ENCODE data around the gene LRRC45.
"Not testable (repeated sequence)": the region's sequence is repeated elsewhere in the genome, so short reads cannot be mapped to it uniquely, and the experiment has no call there.

The LRRC45 gene

GRCh38 chr17:82022981-82023446 is at the start of gene LRRC45:
TSS of gene LRRC45 (plus strand) at chr17:82023305. CDS start at chr17:82023644, 339 bp downstream.
- peak; percentile 100 for DNase-seq (ENCODE audit: low read depth in 2 of 2)

- no peak for DNase-seq (ENCODE audit: low read depth in 2 of 2)
Measured at GRCh38 chr17:81973432-81973831, 49.7 kb upstream of the LRRC45 start.

- peak; percentile 23 to 54 for DNase-seq (ENCODE audit: low read depth in 2 of 2)
Measured at GRCh38 chr17:81976332-81977210, 46.5 kb upstream of the LRRC45 start.

- DNase-seq (ENCODE audit: low read depth in 2 of 2), result peak; percentile 86 to 93
Measured at GRCh38 chr17:81977211-81977808, 45.8 kb upstream of the LRRC45 start, which contains the start of gene ASPSCR1. TSS of gene ASPSCR1 (plus strand) at chr17:81977629. CDS start at chr17:81977647, 18 bp downstream.

GRCh38 chr17:81978524-81979298 is 44.4 kb upstream of the LRRC45 start:
- no peak for DNase-seq (ENCODE audit: low read depth in 2 of 2)

- no peak for DNase-seq (ENCODE audit: low read depth in 2 of 2)
Measured at GRCh38 chr17:81980122-81980521, 43.0 kb upstream of the LRRC45 start.

GRCh38 chr17:81980707-81981343 is 42.3 kb upstream of the LRRC45 start:
- DNase-seq (ENCODE audit: low read depth in 2 of 2), result no peak

- DNase-seq (ENCODE audit: low read depth in 2 of 2), result not testable (repeated sequence)
Measured at GRCh38 chr17:81981511-81981910, 41.6 kb upstream of the LRRC45 start.

- DNase-seq (ENCODE audit: low read depth in 2 of 2), result no peak
Measured at GRCh38 chr17:81983011-81983638, 40.0 kb upstream of the LRRC45 start.

- DNase-seq (ENCODE audit: low read depth in 2 of 2), result no peak
Measured at GRCh38 chr17:81983639-81984373, 39.3 kb upstream of the LRRC45 start.

GRCh38 chr17:81984773-81985410 is 38.2 kb upstream of the LRRC45 start:
- no peak for DNase-seq (ENCODE audit: low read depth in 2 of 2)

- no peak for DNase-seq (ENCODE audit: low read depth in 2 of 2)
Measured at GRCh38 chr17:81986606-81987005, 36.5 kb upstream of the LRRC45 start.

GRCh38 chr17:81987161-81987770 is 35.8 kb upstream of the LRRC45 start:
- no peak for DNase-seq (ENCODE audit: low read depth in 2 of 2)

GRCh38 chr17:81990836-81991683 is 32.0 kb upstream of the LRRC45 start:
- no peak for DNase-seq (ENCODE audit: low read depth in 2 of 2)

GRCh38 chr17:81991684-81992305 is 31.3 kb upstream of the LRRC45 start:
- DNase-seq (ENCODE audit: low read depth in 2 of 2), result no peak

- no peak for DNase-seq (ENCODE audit: low read depth in 2 of 2)
Measured at GRCh38 chr17:81992306-81993102, 30.6 kb upstream of the LRRC45 start.

Measured in stimulated activated CD4-positive, alpha-beta T cell treated with anti-CD3 and anti-CD28 coated beads, Interleukin-4, amount 100 ng/mL, for 48 hours (primary cell).